Measurements from ENCODE around the gene LRRC36. TPM values are rescaled to one million over a fixed set of nuclear protein-coding genes. Genes with fewer than 3 reads are reported as not detected.

LRRC36 gene
- total and polyA plus RNA-seq, 2 of the 8 experiments (the other 6 are each of a cell fraction or from before 2014, with no cell fraction given): 0.15 TPM; not detected in 1

GRCh38 chr16:67311607-67312488 is 14.8 kb upstream of the LRRC36 start:
- Histone ChIP-seq H2BK120ac (replicated peaks; ENCODE audit: low read depth, low read length) (no peak overlapping the region), H3K18ac (ENCODE audit: extremely low read depth, low read length) (no peak overlapping the region), H2BK20ac (ENCODE audit: low read length) (no peak overlapping the region), H3K56ac (replicated peaks; ENCODE audit: insufficient read length, low read depth, low read length) (no peak overlapping the region), H3K79me1 (ENCODE audit: low read depth, low read length) (no peaks in the 10 kb centered on the region), H2BK12ac (ENCODE audit: low read depth, low read length) (no peak overlapping the region), H3K4me2 (ENCODE audit: insufficient read depth in 1 of 2, low read depth in 2 of 2, low read length in 2 of 2) (no peak overlapping the region), H2AFZ (ENCODE audit: low read length) (no peak overlapping the region), H3K23ac (ENCODE audit: insufficient read length) (no peak overlapping the region), H3K79me2 (ENCODE audit: control insufficient read depth in 1 of 2, insufficient read depth in 2 of 2, low read length in 2 of 2) (no peaks in the 10 kb centered on the region), H4K5ac (ENCODE audit: insufficient read length, low read depth, low read length) (no peak overlapping the region), H3K4me1 (replicated peaks in 1 of 4; ENCODE audit: control insufficient read depth in 3 of 4, insufficient read depth in 4 of 4, low read length in 3 of 4) (no peaks in the 10 kb centered on the region), H3K27ac (ENCODE audit: low read depth, low read length) (no peak overlapping the region), H4K20me1 (replicated peaks in 1 of 2; ENCODE audit: control insufficient read depth in 1 of 2, insufficient read depth in 2 of 2, low read length in 2 of 2) (no peaks in the 10 kb centered on the region), H2BK5ac (ENCODE audit: low read depth, low read length) (no peak overlapping the region), H3K4ac (replicated peaks; ENCODE audit: insufficient read length, low read depth, low read length) (no peak overlapping the region), H3K9me3 (ENCODE audit: insufficient read depth in 2 of 2, low read depth in 1 of 2, low read length in 1 of 2) (no peaks in the 10 kb centered on the region), H4K8ac (ENCODE audit: extremely low read depth, insufficient read depth, low read length) (no peak overlapping the region; the same call in 1 of the 2 replicates), H2BK15ac (ENCODE audit: low read length) (no peak overlapping the region), H3K9ac (replicated peaks in 1 of 4; ENCODE audit: extremely low read depth in 1 of 4, low read depth in 3 of 4, low read length in 3 of 4) (no peak overlapping the region), H3K23me2 (ENCODE audit: low read depth, low read length) (no peaks in the 10 kb centered on the region; the same call in 1 of the 2 replicates), H3K14ac (ENCODE audit: insufficient read length) (no peak overlapping the region), H3K36me3 (ENCODE audit: control insufficient read depth in 2 of 4, insufficient read depth in 4 of 4, low read length in 3 of 4) (no peaks in the 10 kb centered on the region), H2AK5ac (ENCODE audit: low read depth, low read length) (no peak overlapping the region), H3K27me3 (replicated peaks in 1 of 4; ENCODE audit: control insufficient read depth in 3 of 4, extremely low read depth in 1 of 4, insufficient read depth in 3 of 4, low read length in 3 of 4) (no peaks in the 10 kb centered on the region), H4K91ac (replicated peaks; ENCODE audit: insufficient read length, low read length) (no peak overlapping the region), H3K4me3 (ENCODE audit: extremely low read depth in 1 of 4, insufficient read depth in 2 of 4, low read depth in 3 of 4, low read length in 4 of 4) (no peak overlapping the region)
- CTCF ChIA-PET (ENCODE audit: partially characterized antibody): interaction anchor here (0.6 to 2.0 kb wide), 9 partner anchors 10 to 352 kb away, joined by 3 to 8 read pairs (median 4); partner anchors contain the start of gene TPPP3
- FAIRE-seq (no peak), DNase-seq (ENCODE audit: low read depth in 1 of 2, low spot score in 2 of 2) (no peak)
- POLR2A ChIA-PET (ENCODE audit: partially characterized antibody): no interaction called here
- WGBS, 2 experiments (ENCODE audit: extremely low coverage in 1 of 2, insufficient coverage in 1 of 2, insufficient read length in 1 of 2, insufficient replicate concordance in 2 of 2, low coverage in 1 of 2, low lambda C conversion rate in 2 of 2, missing lambda C conversion rate in 1 of 2): 86% methylated on average over 5 of the region's 5 CpGs; no CpG with 5 or more reads in 1 of the 2 experiments
- TF ChIP-seq EZH2 (IDR thresholded peaks at IDR 0.05; ENCODE audit: low read depth, low read length, severe bottlenecking): no peak
- no peak for TF ChIP-seq SP2 (IDR thresholded peaks at IDR 0.05; ENCODE audit: low read length)
- TF ChIP-seq TAF1 (IDR thresholded peaks at IDR 0.05; ENCODE audit: low read depth, low read length): no peak
- TF ChIP-seq, protein P1, sequence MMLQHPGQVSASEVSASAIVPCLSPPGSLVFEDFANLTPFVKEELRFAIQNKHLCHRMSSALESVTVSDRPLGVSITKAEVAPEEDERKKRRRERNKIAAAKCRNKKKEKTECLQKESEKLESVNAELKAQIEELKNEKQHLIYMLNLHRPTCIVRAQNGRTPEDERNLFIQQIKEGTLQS (IDR thresholded peaks at IDR 0.05; ENCODE audit: insufficient read depth, low read depth, low read length): no peak
- no peak for TF ChIP-seq POLR2A (IDR thresholded peaks at IDR 0.05; ENCODE audit: control extremely low read depth in 1 of 2, low read depth in 2 of 2, low read length in 2 of 2)
- no peak for TF ChIP-seq KDM4A (IDR thresholded peaks at IDR 0.05; ENCODE audit: low read depth, low read length, severe bottlenecking)
- no peak for TF ChIP-seq RAD21 (IDR thresholded peaks at IDR 0.05 in 1 of 2, conservative IDR thresholded peaks at IDR 0.05 in 1 of 2; ENCODE audit: low read depth in 2 of 2, low read length in 2 of 2)
- no peak for TF ChIP-seq CHD1 (IDR thresholded peaks at IDR 0.05; ENCODE audit: low read depth, low read length)
- TF ChIP-seq KDM1A (IDR thresholded peaks at IDR 0.05; ENCODE audit: borderline replicate concordance, low read length): no peak
- TF ChIP-seq GABPA (IDR thresholded peaks at IDR 0.05; ENCODE audit: borderline replicate concordance, insufficient read depth, low read length): no peak
- TF ChIP-seq BCL11A (IDR thresholded peaks at IDR 0.05; ENCODE audit: low read depth in 2 of 2, low read length in 2 of 2): no peak
- TF ChIP-seq JUND (IDR thresholded peaks at IDR 0.05; ENCODE audit: low read length): no peak
